Measurements from ENCODE around the gene FNDC10. TPM values are rescaled to one million over a fixed set of nuclear protein-coding genes. Genes with fewer than 3 reads are reported as not detected.
"Not testable (repeated sequence)": the region's sequence is repeated elsewhere in the genome, so short reads cannot be mapped to it uniquely, and the experiment has no call there.

Gene FNDC10
- total RNA-seq, 4 donors from 2014 or later = 0.50 to 1.9 (median 0.84) TPM; not detected in 1

GRCh38 chr1:1598051-1598719 lies 1.8 kb downstream of the FNDC10 start:
- peaks cover 0 to 68% (median 25%) of the 10 kb centered on the region in 4 donors for H3K27me3 ChIP-seq
- H3K9me3 ChIP-seq = no peaks in the 10 kb centered on the region
- no peaks in the 10 kb centered on the region for H3K36me3 ChIP-seq
- WGBS = 90% methylated on average over 25 of the region's 28 CpGs
- no peak overlapping the region for H3K4me3 ChIP-seq
- no peak for DNase-seq (ENCODE audit: extremely low spot score)
- TF ChIP-seq POLR2AphosphoS5 (IDR thresholded peaks at IDR 0.05) (no peak), EP300 (IDR thresholded peaks at IDR 0.05) (no peak), POLR2A (IDR thresholded peaks at IDR 0.05; ENCODE audit: low read depth) (no peak)
- TF ChIP-seq, protein P1, sequence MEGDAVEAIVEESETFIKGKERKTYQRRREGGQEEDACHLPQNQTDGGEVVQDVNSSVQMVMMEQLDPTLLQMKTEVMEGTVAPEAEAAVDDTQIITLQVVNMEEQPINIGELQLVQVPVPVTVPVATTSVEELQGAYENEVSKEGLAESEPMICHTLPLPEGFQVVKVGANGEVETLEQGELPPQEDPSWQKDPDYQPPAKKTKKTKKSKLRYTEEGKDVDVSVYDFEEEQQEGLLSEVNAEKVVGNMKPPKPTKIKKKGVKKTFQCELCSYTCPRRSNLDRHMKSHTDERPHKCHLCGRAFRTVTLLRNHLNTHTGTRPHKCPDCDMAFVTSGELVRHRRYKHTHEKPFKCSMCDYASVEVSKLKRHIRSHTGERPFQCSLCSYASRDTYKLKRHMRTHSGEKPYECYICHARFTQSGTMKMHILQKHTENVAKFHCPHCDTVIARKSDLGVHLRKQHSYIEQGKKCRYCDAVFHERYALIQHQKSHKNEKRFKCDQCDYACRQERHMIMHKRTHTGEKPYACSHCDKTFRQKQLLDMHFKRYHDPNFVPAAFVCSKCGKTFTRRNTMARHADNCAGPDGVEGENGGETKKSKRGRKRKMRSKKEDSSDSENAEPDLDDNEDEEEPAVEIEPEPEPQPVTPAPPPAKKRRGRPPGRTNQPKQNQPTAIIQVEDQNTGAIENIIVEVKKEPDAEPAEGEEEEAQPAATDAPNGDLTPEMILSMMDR (IDR thresholded peaks at IDR 0.05) = no peak
- intact Hi-C loops (cut with DNase I) = no loop called here
- peaks cover 19 to 38% (median 25%) of the 10 kb centered on the region in 4 donors for H3K4me1 ChIP-seq
- no peak overlapping the region for H3K27ac ChIP-seq (replicated peaks in 1 of 4)

- Histone ChIP-seq H3K4me3 (no peak overlapping the region), H3K4me1 (peaks cover 19 to 38% (median 25%) of the 10 kb centered on the region in 4 donors), H3K9me3 (no peaks in the 10 kb centered on the region), H3K27ac (replicated peaks in 1 of 4) (no peak overlapping the region), H3K36me3 (no peaks in the 10 kb centered on the region), H3K27me3 (peaks cover 0 to 62% (median 25%) of the 10 kb centered on the region in 4 donors)
- intact Hi-C loops (cut with DNase I) = no loop called here
- WGBS = 40% methylated on average over 4 of the region's 16 CpGs
- DNase-seq (ENCODE audit: extremely low spot score) = no peak
- TF ChIP-seq POLR2AphosphoS5 (IDR thresholded peaks at IDR 0.05) = no peak
- TF ChIP-seq, protein P1 (IDR thresholded peaks at IDR 0.05) = no peak
Observed at GRCh38 chr1:1597275-1597930, 2.5 kb downstream of the FNDC10 start.

GRCh38 chr1:1596493-1597274 lies 3.3 kb downstream of the FNDC10 start:
- intact Hi-C loops (cut with DNase I) = no loop called here
- Histone ChIP-seq H3K4me3 (no peak overlapping the region), H3K27me3 (peaks cover 0 to 55% (median 25%) of the 10 kb centered on the region in 4 donors), H3K4me1 (peaks cover 19 to 38% (median 25%) of the 10 kb centered on the region in 4 donors), H3K27ac (replicated peaks in 1 of 4) (no peak overlapping the region), H3K36me3 (no peaks in the 10 kb centered on the region), H3K9me3 (no peaks in the 10 kb centered on the region)
- DNase-seq (ENCODE audit: extremely low spot score) = no peak
- TF ChIP-seq EP300 (IDR thresholded peaks at IDR 0.05) (no peak), POLR2A (IDR thresholded peaks at IDR 0.05; ENCODE audit: low read depth) (no peak), POLR2AphosphoS5 (IDR thresholded peaks at IDR 0.05) (no peak)
- TF ChIP-seq, protein P1 (IDR thresholded peaks at IDR 0.05) = no peak
- 24% methylated on average over 7 of the region's 12 CpGs for WGBS

DNA sequence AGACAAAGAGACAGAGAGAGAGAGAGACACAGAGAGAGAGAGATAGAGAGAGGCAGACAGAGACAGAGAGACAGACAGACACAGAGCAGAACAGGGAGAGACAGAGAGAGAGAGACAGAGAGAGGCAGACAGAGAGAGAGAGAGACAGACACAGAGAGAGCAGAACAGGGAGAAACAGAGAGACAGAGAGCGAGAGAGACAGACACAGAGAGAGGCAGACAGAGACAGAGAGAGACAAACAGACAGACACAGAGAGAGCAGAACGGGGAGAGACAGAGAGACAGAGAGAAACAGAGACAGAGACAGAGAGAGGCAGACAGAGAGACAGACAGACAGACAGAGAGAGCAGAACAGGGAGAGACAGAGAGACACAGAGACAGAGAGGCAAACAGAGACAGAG lies 4.6 kb downstream of the FNDC10 start:
- intact Hi-C loops (cut with DNase I); H3K9me3 ChIP-seq; H3K27ac ChIP-seq (replicated peaks in 1 of 4); H3K36me3 ChIP-seq; H3K4me3 ChIP-seq; DNase-seq (ENCODE audit: extremely low spot score): not testable (repeated sequence)
- Histone ChIP-seq H3K27me3 (peaks cover 0 to 43% (median 12%) of the 10 kb centered on the region in 4 donors), H3K4me1 (peaks cover 17 to 30% (median 19%) of the 10 kb centered on the region in 4 donors)
- WGBS = 79% methylated on average over 2 of the region's 2 CpGs

All from esophagus muscularis mucosa (tissue), 4 donors.